Measurements from ENCODE around the gene AHCY.
A peak's percentile ranks its signal among the peaks of the same experiment; 100 is the strongest.
"Not testable (repeated sequence)": the region's sequence is repeated elsewhere in the genome, so short reads cannot be mapped to it uniquely, and the experiment has no call there.

AHCY gene

DNA sequence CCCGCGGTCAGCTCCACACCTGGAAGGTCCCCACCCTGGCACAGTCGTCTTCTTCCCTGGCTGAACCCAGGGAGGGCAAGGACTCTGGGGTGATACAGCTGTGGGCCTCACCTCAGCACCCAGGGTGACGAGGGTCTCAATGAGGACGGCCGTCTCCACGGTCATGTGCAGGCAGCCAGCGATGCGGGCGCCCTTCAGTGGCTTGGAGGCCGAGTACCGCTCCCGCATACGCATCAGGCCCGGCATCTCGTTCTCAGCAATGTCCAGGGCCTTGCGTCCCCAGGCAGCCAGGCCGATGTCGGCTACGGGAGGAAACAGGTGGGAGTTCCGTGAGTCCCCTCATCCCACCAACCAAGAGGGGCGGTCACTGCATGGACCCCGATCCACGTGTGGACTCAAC, 7.9 kb downstream of the AHCY start:
- no peak for DNase-seq

DNA sequence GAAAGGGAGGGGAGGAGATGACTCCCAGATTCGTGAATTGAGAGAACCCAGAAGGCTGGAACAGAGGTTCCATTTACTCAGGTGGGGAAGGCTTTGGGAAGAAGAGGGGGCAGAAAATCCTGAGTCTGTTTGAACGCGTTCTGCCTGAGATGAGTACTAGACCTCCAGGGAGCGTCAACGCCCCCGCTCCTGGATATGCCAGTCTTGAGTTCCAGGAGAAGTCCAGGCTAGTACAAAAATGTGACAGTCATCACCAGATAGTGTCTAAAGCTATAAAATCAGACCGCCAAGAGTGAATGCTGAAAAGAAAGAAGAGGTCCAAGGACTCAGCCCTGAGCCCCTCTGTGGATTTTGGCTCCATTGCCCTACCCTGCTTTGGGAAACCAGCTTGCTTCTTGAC, 8.6 kb downstream of the AHCY start:
- DNase-seq, result no peak

DNA sequence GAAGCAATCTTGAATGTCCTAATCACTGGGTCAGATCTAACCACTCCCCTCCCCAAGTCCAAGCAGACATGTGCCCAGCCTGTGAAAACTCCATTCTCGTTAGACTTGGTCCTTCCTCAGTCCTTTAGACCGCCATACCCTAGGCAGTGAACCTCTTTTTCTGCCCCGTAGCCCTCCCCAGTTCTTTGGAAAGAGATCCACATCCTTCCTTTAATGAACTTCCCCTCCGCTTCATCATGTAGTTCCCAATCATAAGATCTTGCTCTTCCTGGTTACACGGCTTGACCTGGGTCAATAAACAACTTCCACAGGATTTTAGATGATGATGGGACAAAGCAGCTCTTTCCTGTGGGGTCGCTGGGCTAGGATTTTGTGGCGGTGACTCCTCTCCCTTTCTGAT, 9.6 kb downstream of the AHCY start:
- DNase-seq, result no peak

DNA sequence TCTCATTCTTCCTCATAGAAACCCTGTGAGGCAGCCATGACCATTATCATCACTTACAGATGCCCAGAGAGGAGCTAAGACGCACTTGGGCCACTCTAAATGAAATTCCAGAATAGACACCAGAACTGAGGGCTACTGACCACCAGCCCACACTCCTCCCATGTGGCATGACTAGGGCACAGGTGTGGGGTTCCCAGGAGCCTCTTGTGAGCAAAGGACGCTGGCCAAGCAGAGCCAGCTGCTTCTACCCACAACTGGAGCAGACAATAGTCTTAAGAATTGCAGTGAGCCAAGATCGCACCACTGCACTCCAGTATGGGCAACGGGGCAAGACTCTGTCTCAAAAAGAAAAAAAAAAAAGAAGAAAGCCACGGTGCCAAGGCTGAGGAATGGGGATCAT, 10.0 kb downstream of the AHCY start:
- DNase-seq, result no peak

DNA sequence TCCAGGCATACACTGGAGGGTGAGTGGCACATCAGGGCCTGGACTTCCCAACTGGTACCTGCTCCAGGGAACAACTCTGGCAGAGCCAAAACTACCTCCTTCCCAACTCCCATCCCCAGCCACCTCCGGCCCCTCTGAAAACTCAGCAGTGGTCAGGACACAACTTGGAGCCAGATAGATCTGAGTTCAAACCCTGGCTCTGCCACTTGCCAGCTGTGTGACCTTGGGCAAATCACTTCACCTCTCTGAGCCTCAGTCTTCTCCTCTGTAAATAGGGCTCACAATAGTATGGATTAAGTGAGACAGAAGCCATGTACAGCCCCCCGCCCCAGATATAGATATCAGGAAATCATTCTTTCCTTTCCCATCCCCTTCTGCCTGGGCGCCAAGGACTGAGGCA, 10.7 kb downstream of the AHCY start:
- DNase-seq, result no peak

DNA sequence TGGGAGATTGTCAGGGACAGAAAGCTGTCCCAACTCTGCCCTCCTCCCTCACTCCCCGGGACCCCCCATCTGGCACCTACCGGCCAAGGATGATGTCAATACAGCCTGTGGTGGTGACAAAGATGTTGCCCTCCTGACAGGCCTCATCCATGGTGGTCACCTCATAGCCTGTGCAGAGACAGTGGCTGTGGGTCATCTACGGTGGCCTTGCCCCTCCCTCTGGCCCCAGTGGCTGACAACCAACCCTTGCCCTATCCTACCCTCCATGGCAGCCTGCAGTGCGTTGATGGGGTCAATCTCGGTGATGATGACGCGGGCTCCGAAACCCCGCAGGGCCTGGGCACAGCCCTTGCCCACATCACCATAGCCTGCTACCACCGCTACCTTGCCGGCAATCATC, 12.7 kb downstream of the AHCY start:
- DNase-seq, result no peak

GRCh38 chr20:34287500-34287899, 15.7 kb downstream of the AHCY start:
- not testable (repeated sequence) for DNase-seq

DNA sequence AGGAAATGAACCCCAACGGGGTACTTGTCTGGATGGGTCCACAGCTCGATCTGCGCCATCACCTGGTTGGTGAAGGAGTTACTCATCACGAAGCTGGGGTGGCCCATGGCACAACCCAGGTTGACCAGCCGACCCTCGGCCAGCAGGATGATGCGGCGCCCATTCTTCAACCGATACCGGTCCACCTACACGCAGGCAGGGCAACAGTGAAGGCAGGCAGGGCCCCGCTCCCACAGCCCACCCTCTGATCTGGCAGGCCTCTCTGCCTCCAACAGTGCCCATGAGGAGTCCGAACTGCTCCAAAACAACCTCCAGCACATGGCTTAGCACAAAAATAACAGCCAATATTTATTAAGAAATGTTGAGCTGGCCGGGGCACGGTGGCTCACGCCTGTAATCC, 17.7 kb downstream of the AHCY start:
- DNase-seq, result no peak

DNA sequence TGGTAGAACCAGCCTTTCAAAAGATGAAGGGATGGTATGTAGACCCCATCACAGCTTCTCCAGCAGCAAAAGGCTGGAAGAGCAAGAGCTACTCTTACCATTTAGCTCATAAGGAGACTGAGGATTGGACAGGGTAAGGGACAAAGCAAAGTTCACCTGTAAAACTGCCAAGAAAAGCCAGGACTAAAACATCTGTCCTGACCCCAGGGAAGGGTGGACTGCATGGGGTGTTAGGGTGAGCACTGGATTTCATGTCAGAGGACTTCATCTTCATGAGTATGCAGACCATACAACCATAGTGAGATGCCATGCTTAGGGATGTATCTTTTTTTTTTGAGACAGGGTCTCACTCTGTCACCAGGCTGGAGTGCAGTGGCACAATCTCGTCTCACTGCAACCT, 19.3 kb downstream of the AHCY start:
- no peak for DNase-seq

DNA sequence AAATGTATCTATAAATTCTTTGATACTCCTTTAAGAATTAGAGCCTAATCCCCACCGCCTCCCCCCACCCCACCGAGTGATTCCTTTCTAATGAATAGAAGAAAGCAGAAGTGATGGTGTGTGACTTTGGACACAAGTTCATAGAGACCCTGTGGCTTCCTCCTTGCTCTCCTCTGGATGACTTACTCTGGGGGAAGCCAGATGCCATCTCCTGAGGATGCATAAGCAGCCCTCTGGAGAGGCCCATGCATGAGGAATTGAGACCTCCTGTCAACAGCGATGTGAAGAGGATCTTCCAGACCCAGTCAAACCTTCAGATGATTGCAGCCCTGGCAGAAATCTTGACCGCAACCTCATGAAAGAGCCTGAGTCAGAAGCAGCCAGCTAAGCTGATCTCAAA, 21.1 kb downstream of the AHCY start:
- peak; percentile 27 for DNase-seq

GRCh38 chr20:34281177-34281576, 22.0 kb downstream of the AHCY start:
- no peak for DNase-seq

GRCh38 chr20:34274694-34275093, 28.5 kb downstream of the AHCY start:
- DNase-seq, result no peak

- DNase-seq, result no peak
Measured at GRCh38 chr20:34271956-34272355, 31.2 kb downstream of the AHCY start.

DNA sequence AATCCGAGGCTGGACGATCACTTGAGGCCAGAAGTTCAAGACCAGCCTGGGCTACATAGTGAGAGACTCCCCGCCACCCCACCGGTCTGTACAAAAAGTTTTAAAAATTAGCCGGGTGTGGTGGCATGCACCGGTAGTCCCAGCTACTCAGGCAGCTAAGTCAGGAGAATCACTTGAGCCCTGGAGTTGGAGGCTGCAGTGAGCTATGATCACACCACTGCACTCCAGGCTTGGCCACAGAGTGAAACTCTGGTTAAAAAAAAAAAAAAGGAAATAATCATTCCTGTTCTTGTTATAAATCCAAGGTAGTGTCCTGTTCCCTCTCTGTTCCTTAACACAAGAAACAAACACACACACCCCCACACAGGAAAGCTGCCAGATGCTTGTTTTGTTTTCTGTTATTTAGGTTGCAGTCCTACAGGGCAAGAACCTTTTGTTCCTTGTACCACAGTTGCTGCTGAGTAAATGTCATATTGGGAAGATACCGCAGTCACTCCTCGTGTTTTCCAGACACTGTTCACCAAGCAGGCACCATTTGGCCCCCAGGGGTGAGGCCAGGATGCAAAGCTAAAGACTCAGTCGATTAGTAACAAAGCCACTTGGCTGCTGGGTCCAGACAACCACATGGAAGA, 33.0 kb downstream of the AHCY start:
- DNase-seq, result no peak

- peak; percentile 21 for DNase-seq
Measured at GRCh38 chr20:34268851-34269636, 34.1 kb downstream of the AHCY start.

DNA sequence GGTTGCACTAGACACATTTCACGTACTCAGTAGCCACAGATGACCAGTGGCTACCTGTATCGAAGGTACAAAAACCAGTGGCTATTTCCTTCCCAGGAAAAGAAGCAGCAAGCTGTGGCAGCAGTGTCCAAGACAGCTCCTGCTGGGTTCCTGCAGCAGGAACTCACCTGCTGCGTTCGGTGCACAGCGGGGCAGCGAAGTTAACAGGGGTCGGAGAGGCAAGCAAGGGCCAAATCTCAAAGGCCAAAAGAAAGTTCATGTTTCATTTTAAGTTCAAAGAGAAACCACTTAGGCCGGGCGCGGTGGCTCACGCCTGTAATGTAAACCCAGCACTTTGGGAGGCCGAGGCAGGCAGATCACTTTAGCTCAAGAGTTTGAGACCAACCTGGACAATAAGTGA, 35.0 kb downstream of the AHCY start:
- DNase-seq, result no peak

- DNase-seq, result no peak
Measured at GRCh38 chr20:34264141-34264540, 39.0 kb downstream of the AHCY start.

DNA sequence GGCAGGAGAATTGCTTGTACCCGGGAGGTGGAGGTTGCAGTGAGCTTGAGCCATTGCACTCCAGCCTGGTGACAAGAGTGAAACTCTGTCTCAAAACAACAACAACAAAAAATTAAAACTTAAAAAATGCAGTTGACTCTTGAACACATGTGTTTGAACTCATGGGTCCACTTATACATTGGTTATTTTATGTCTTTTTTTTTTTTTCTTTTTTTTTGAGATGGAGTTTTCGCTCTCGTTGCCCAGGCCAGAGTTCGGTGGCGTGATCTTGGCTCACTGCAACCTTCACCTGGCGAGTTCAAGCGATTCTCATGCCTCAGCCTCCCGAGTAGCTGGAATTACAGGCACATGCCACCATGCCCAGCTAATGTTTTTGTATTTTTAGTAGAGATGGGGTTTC, 39.7 kb downstream of the AHCY start:
- not testable (repeated sequence) for DNase-seq

DNA sequence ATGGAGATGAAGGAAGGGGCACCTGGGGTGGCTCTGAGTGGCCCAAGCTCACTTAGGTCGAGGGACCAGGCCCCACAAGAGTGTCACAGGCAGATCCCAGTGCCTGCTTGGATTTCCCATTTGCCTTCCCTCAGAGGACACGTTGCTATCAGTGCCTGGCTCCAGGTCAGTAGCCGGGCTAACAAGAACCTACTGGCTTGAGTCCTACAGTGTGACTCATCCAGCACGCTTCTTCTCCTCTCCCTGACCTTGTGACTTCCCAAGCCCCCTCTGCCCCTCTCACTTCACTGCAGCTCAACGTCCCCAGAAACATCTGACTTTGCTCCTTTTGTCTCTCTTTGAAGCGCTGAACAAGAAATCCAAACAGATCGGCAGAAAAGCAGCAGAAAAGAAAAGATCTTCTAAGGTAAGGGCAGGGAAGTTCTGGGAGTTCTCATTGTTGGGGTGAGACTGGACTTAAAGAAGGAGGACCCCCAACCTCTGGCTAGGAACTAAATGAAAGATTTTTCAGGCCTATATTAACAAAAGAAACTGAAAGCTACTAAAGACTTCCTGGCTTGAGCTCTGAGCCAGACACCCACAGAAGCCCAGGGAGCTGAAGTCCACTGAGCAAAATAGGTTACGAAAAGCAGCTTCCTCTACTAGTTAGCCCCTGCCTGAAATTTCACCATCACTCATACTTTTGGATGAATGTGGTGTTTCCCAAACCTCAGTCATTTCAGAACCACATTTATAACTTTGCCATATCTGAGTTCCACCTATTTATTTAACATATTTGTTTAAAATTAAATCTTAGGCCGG, 40.5 kb downstream of the AHCY start:
- DNase-seq, result peak; percentile 93

GRCh38 chr20:34260208-34260942, 42.8 kb downstream of the AHCY start:
- no peak for DNase-seq

DNA sequence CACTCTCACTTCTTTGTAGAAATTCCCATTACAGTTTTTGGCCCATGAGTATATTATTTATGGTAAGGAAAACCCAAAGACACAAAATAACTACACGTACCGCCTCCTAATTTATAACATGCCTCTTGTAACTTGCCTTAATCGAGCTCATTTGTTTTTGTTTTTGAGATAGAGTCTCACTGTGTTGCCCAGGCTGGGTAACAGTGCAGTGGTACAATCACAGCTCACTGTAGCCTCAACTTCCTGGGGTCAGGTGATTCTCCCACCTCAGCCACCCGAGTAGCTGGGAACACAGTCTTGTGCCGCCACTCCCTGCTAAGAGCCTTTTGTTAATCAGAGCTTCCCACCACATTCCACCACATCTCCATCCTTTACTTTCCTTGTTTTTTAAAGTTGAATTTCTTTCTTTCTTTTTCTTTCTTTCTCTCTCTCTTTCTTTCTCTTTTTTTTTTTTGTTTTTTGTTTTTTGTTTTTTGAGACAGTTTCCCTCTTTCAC, 46.5 kb downstream of the AHCY start:
- DNase-seq, result no peak

DNA sequence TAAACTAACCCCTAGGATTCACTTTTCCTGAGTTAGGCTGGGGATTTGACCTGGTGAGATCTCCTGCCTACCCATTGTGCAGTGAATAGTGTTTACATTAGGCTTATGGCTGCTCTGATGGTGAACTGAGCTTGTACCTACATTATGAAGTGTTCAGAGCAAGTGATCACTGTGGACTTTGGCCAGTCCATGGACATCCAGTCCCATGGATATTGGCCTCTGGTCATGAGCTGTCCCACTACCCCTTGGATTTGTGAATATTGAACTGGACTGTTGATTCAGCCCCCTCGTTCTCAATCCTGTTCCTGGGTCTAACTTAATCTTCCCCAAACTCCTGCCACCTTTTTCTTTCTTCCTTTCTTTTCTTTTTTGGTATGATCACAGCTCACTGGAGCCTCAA, 48.2 kb downstream of the AHCY start:
- no peak for DNase-seq
